Fibroblast of the aortic adventitia (primary cell): ENCODE results near the gene KIF1A. TPM values are rescaled to one million over a fixed set of nuclear protein-coding genes. Genes with fewer than 3 reads are reported as not detected.

Source experiments
- DNase-seq: peaks from one replicate; pipeline ENCODE4 v3.0.0-alpha.2; 2010; ENCODE audit warnings: low read depth
- H3K4me3 ChIP-seq: 2 replicates; pipeline ENCODE4 v1.5.1; 2011; ENCODE audit warnings: low read depth, mild to moderate bottlenecking, control low read depth, low read length, moderate library complexity
- CTCF ChIP-seq: IDR thresholded peaks from 2 replicates; pipeline ENCODE4 v1.5.1; 2011; ENCODE audit warnings: mild to moderate bottlenecking, low read length, control low read depth, inconsistent platforms; ENCODE audit not compliant: insufficient read depth
- total RNA-seq: library from RNA; depleted of rRNA; stranded (reverse); fragments of >200 nt; gene quantifications from 2 replicates; pipeline ENCODE4 v1.2.3, GENCODE V29; 2012; ENCODE audit warnings: low replicate concordance

KIF1A gene
- total RNA-seq, 1 donor, result under 0.01 TPM

- no peak for TF ChIP-seq CTCF
- no peak for DNase-seq
- H3K4me3 ChIP-seq, result no peak overlapping the region
Measured at GRCh38 chr2:240835528-240835927, 15.5 kb upstream of the KIF1A start.

GRCh38 chr2:240834377-240834975, 14.5 kb upstream of the KIF1A start:
- no peak for DNase-seq
- no peak overlapping the region for H3K4me3 ChIP-seq
- no peak for TF ChIP-seq CTCF

- no peak overlapping the region for H3K4me3 ChIP-seq
- no peak for TF ChIP-seq CTCF
- no peak for DNase-seq
Measured at GRCh38 chr2:240833724-240834285, 13.8 kb upstream of the KIF1A start.

GRCh38 chr2:240832921-240833494, 13.0 kb upstream of the KIF1A start:
- no peak for DNase-seq
- TF ChIP-seq CTCF, result no peak
- H3K4me3 ChIP-seq, result no peak overlapping the region

GRCh38 chr2:240832205-240832727, 12.2 kb upstream of the KIF1A start:
- peak overlapping the region; percentile 44 for H3K4me3 ChIP-seq
- TF ChIP-seq CTCF, result no peak
- peak; percentile 84 for DNase-seq

- H3K4me3 ChIP-seq, result peak overlapping the region; percentile 44
- TF ChIP-seq CTCF, result no peak
- DNase-seq, result no peak
Measured at GRCh38 chr2:240831594-240832204, 11.7 kb upstream of the KIF1A start.
